GM23338 (cell line): ENCODE measurements around the gene RASGRP3. TPM values are rescaled to one million over a fixed set of nuclear protein-coding genes. Genes with fewer than 3 reads are reported as not detected.

Source experiments
- ATAC-seq: fragments of 200-7000 bp; cut with Tn5 transposase; 3 replicates; pipeline ENCODE4 v1.9.1; 2020
- DNase-seq: peaks from one replicate; pipeline ENCODE4 v3.0.0-alpha.2; 2015; ENCODE audit warnings: low spot score
- H2AFZ ChIP-seq: fragments of 200-600 bp; sonication (generic); 2 replicates; pipeline ENCODE4 v1.8.0; 2016; ENCODE audit warnings: antibody characterized with exemption, mild to moderate bottlenecking, moderate library complexity
- H3F3A ChIP-seq: fragments of 200-600 bp; sonication (generic); replicated peaks from 2 replicates; pipeline ENCODE4 v1.8.0; 2017; ENCODE audit warnings: antibody characterized with exemption, mixed run types, low read depth
- H3K27ac ChIP-seq: fragments of 200-600 bp; sonication (generic); 2 replicates; pipeline ENCODE4 v1.6.1; 2016; ENCODE audit warnings: low read depth
- H3K27me3 ChIP-seq: fragments of 200-600 bp; sonication (generic); 2 replicates; pipeline ENCODE4 v1.8.0; 2016; ENCODE audit warnings: mild to moderate bottlenecking, mixed run types, moderate library complexity; ENCODE audit not compliant: insufficient read depth
- H3K36me3 ChIP-seq: fragments of 200-600 bp; sonication (generic); 2 replicates; pipeline ENCODE4 v1.8.0; 2016; ENCODE audit warnings: mild to moderate bottlenecking; ENCODE audit not compliant: insufficient read depth
- H3K4me1 ChIP-seq: fragments of 200-600 bp; sonication (generic); 2 replicates; pipeline ENCODE4 v1.8.0; 2016; ENCODE audit warnings: mild to moderate bottlenecking, moderate library complexity; ENCODE audit not compliant: insufficient read depth
- H3K4me2 ChIP-seq: fragments of 200-600 bp; sonication (generic); 2 replicates; pipeline ENCODE4 v1.7.1; 2017; ENCODE audit warnings: mixed run types
- H3K4me3 ChIP-seq: fragments of 200-600 bp; sonication (generic); 2 replicates; pipeline ENCODE4 v1.6.1; 2016; ENCODE audit warnings: mixed run types
- H3K79me2 ChIP-seq: fragments of 200-600 bp; sonication (generic); replicated peaks from 2 replicates; pipeline ENCODE4 v1.8.0; 2017; ENCODE audit warnings: mild to moderate bottlenecking; ENCODE audit not compliant: insufficient read depth
- H3K9me2 ChIP-seq: fragments of 200-600 bp; sonication (generic); 2 replicates; pipeline ENCODE4 v1.8.0; 2017; ENCODE audit not compliant: insufficient read depth
- H4K20me1 ChIP-seq: fragments of 200-600 bp; sonication (generic); replicated peaks from 2 replicates; pipeline ENCODE4 v1.8.0; 2017; ENCODE audit warnings: mild to moderate bottlenecking; ENCODE audit not compliant: insufficient read depth
- H3K27ac Mint-ChIP-seq: 2 replicates; pipeline ENCODE4 v1.8.0; 2020; ENCODE audit warnings: inconsistent platforms, mild to moderate bottlenecking, moderate library complexity, mixed read lengths
- H3K27me3 Mint-ChIP-seq: 3 replicates; pipeline ENCODE4 v1.8.0; 2022; ENCODE audit warnings: low read depth, mild to moderate bottlenecking, moderate library complexity, mixed read lengths, inconsistent platforms; ENCODE audit not compliant: insufficient read depth, poor library complexity
- H3K36me3 Mint-ChIP-seq: 3 replicates; pipeline ENCODE4 v1.8.0; 2021; ENCODE audit warnings: low read depth, mild to moderate bottlenecking, inconsistent platforms, moderate library complexity, mixed read lengths
- H3K4me1 Mint-ChIP-seq: 3 replicates; pipeline ENCODE4 v1.8.0; 2020; ENCODE audit warnings: mild to moderate bottlenecking, inconsistent platforms, mixed read lengths
- H3K4me3 Mint-ChIP-seq: 3 replicates; pipeline ENCODE4 v1.8.0; 2021; ENCODE audit warnings: moderate library complexity, mild to moderate bottlenecking, inconsistent platforms, mixed read lengths
- H3K9me3 Mint-ChIP-seq: 3 replicates; pipeline ENCODE4 v1.8.0; 2020; ENCODE audit warnings: moderate library complexity, mild to moderate bottlenecking, inconsistent platforms, mixed read lengths
- ETS1 ChIP-seq: IDR thresholded peaks from 2 replicates; pipeline ENCODE4 v1.6.1; 2016; ENCODE audit warnings: antibody characterized with exemption
- EZH2phosphoT487 ChIP-seq: fragments of 200-600 bp; sonication (generic); IDR thresholded peaks from one replicate; pipeline ENCODE4 v1.8.1; 2018; ENCODE audit warnings: antibody characterized with exemption; ENCODE audit not compliant: unreplicated experiment
- JUNB ChIP-seq: IDR thresholded peaks from one replicate; pipeline ENCODE4 v1.6.1; 2016; ENCODE audit warnings: antibody characterized with exemption; ENCODE audit not compliant: unreplicated experiment
- NANOG ChIP-seq: IDR thresholded peaks from 2 replicates; pipeline ENCODE4 v1.6.1; 2016; ENCODE audit warnings: antibody characterized with exemption, borderline replicate concordance
- POLR2AphosphoS5 ChIP-seq: IDR thresholded peaks from 2 replicates; pipeline ENCODE4 v1.6.1; 2016; ENCODE audit warnings: antibody characterized with exemption, low read depth
- REST ChIP-seq: IDR thresholded peaks from one replicate; pipeline ENCODE4 v1.6.1; 2018; ENCODE audit warnings: antibody characterized with exemption; ENCODE audit not compliant: unreplicated experiment
- ZNF331 ChIP-seq: fragments of 250-450 bp; sonication (Bioruptor Pico); IDR thresholded peaks from 2 replicates; pipeline ENCODE4 v1.5.0; 2020; ENCODE audit warnings: low read depth, mild to moderate bottlenecking, moderate library complexity
- ZNF462 ChIP-seq: fragments of 250-450 bp; sonication (Bioruptor Pico); IDR thresholded peaks from 2 replicates; pipeline ENCODE4 v1.5.0; 2020; ENCODE audit warnings: mild to moderate bottlenecking, moderate library complexity
- polyA plus RNA-seq: library from polyadenylated mRNA; unstranded; fragments of >200 nt; fragmentation: Nextera tagmentation; extraction: Ambion mirVana; gene quantifications from 2 replicates; pipeline ENCODE4 v1.2.1, GENCODE V29; 2016
- total RNA-seq: library from RNA; depleted of rRNA; stranded (reverse); fragments of >200 nt; shearing (Covaris generic); gene quantifications from 2 replicates; pipeline ENCODE4 v1.2.3, GENCODE V29; 2014

The RASGRP3 gene
- total and polyA plus RNA-seq, 2 experiments from 2014 or later, result 0.19 to 0.69 TPM

- TF ChIP-seq ETS1 (no peak), EZH2phosphoT487 (no peak), NANOG (no peak)
These were observed 39.2 kb upstream of the RASGRP3 start (continued) for GRCh38 chr2:33437297-33437696.

GRCh38 chr2:33437815-33438214 lies 38.6 kb upstream of the RASGRP3 start:
- no peak overlapping the region for H3K4me2 ChIP-seq

More at GRCh38 chr2:33437815-33438214, 38.6 kb upstream of the RASGRP3 start:
- no peak for ATAC-seq
- no peaks in the 10 kb centered on the region for H3K36me3 ChIP-seq
- H3F3A ChIP-seq, result no peaks in the 10 kb centered on the region
- H3K27ac ChIP-seq, result no peak overlapping the region
- Mint-ChIP-seq H3K4me1 (peaks cover 9% of the 10 kb centered on the region), H3K27ac (no peak overlapping the region), H3K27me3 (no peaks in the 10 kb centered on the region), H3K36me3 (no peaks in the 10 kb centered on the region), H3K4me3 (no peak overlapping the region), H3K9me3 (no peaks in the 10 kb centered on the region)
- no peaks in the 10 kb centered on the region for H3K9me2 ChIP-seq
- no peak overlapping the region for H3K4me3 ChIP-seq
- no peak for TF ChIP-seq JUNB
- TF ChIP-seq REST, result no peak
- TF ChIP-seq EZH2phosphoT487, result no peak
- no peak for TF ChIP-seq POLR2AphosphoS5
- TF ChIP-seq NANOG, result no peak
- no peak for TF ChIP-seq ZNF331
- TF ChIP-seq ZNF462 (CRISPR knock-in tag), result no peak
- no peak for DNase-seq
- 0 out of 2 replicates have a peak, but pooled peaks cover 3% of the 10 kb centered on the region for H3K4me1 ChIP-seq
- H3K79me2 ChIP-seq, result no peaks in the 10 kb centered on the region
- no peaks in the 10 kb centered on the region for H4K20me1 ChIP-seq
- H2AFZ ChIP-seq, result no peak overlapping the region
- no peaks in the 10 kb centered on the region for H3K27me3 ChIP-seq
